ENCODE measurements around the gene PRUNE2. TPM values are rescaled to one million over a fixed set of nuclear protein-coding genes. Genes with fewer than 3 reads are reported as not detected.

Gene PRUNE2
- total and polyA plus RNA-seq, 9 of the 15 experiments (the other 6 are each of a cell fraction or from before 2014, with no cell fraction given): 0.05 to 0.45 (median 0.18) TPM; not detected in 1

GRCh38 chr9:76562511-76562911 is 343.4 kb downstream of the PRUNE2 start (continued):
- TF ChIP-seq CEBPZ (IDR thresholded peaks at IDR 0.05; ENCODE audit: borderline replicate concordance, low read depth, low read length): no peak
- TF ChIP-seq, protein P1, sequence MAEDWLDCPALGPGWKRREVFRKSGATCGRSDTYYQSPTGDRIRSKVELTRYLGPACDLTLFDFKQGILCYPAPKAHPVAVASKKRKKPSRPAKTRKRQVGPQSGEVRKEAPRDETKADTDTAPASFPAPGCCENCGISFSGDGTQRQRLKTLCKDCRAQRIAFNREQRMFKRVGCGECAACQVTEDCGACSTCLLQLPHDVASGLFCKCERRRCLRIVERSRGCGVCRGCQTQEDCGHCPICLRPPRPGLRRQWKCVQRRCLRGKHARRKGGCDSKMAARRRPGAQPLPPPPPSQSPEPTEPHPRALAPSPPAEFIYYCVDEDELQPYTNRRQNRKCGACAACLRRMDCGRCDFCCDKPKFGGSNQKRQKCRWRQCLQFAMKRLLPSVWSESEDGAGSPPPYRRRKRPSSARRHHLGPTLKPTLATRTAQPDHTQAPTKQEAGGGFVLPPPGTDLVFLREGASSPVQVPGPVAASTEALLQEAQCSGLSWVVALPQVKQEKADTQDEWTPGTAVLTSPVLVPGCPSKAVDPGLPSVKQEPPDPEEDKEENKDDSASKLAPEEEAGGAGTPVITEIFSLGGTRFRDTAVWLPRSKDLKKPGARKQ (CRISPR knock-in tag; IDR thresholded peaks at IDR 0.05): no peak
- TF ChIP-seq CREB3L1 (IDR thresholded peaks at IDR 0.05; ENCODE audit: borderline replicate concordance, low read depth): no peak

DNA sequence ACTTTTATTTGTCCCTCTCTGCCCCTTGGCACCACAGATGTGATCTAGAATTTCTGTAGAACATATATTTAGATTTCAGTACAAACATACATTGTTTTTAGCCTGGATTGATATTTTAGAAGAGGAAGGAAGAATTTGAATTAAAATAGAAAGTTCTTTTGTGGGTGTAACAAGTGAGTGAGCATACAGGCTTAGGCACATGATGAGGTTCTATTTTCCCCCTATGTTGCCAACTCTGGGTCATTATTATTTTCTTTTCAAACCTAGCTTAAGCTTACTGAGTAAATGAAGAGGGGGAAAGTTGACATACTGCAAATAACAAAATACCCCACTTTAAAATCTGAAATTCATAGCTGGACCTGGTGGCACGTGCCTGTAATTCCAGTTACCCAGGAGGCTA is 344.0 kb downstream of the PRUNE2 start:
- no peak overlapping the region for H3K9ac ChIP-seq (ENCODE audit: insufficient read depth in 1 of 2, low read depth in 2 of 2, low read length in 2 of 2)
- POLR2A ChIA-PET: no interaction called here
- no peak overlapping the region for H2AFZ ChIP-seq (ENCODE audit: low read depth, low read length)
- no peak for TF ChIP-seq PTBP1 (IDR thresholded peaks at IDR 0.05; ENCODE audit: low read depth, low read length)
- TF ChIP-seq CREBBP (IDR thresholded peaks at IDR 0.05; ENCODE audit: low read depth, low read length): no peak
- TF ChIP-seq KLF1 (tag; IDR thresholded peaks at IDR 0.05): no peak

More for the DNA sequence above, 344.0 kb downstream of the PRUNE2 start:
- no peaks in the 10 kb centered on the region for H3K9me1 ChIP-seq (ENCODE audit: control insufficient read depth, insufficient read depth, low read length)
- H3K4me2 ChIP-seq (ENCODE audit: insufficient read depth, low read length): no peak overlapping the region
- no peaks in the 10 kb centered on the region for H3K4me1 ChIP-seq (replicated peaks in 1 of 2; ENCODE audit: control insufficient read depth in 2 of 2, insufficient read depth in 2 of 2, low read length in 2 of 2)
- ATAC-seq (no peak), DNase-seq (ENCODE audit: extremely low read depth in 1 of 4, low spot score in 3 of 4) (no peak), FAIRE-seq (no peak)
- no TSS peak for BruUV-seq (replicated peaks)
- no peak overlapping the region for H3K4me3 ChIP-seq
- H4K20me1 ChIP-seq (replicated peaks; ENCODE audit: control insufficient read depth, insufficient read depth, low read length): no peaks in the 10 kb centered on the region
- WGBS (ENCODE audit: insufficient coverage, low coverage, missing lambda C conversion rate): 10% methylated on average over 1 of the region's 1 CpG
- intact Hi-C loops (cut with micrococcal nuclease) (no loop called here), in situ Hi-C loops (cut with MboI) (no loop called here)
- no peaks in the 10 kb centered on the region for H3K79me2 ChIP-seq (ENCODE audit: control insufficient read depth, insufficient read depth, low read length)
- no peaks in the 10 kb centered on the region for H3K36me3 ChIP-seq (ENCODE audit: control insufficient read depth, insufficient read depth, low read length)
- CTCF ChIA-PET (ENCODE audit: low intra/inter-chr PET ratio): no interaction called here
- H3K27ac ChIP-seq (ENCODE audit: extremely low read depth, low read depth, low read length): no peak overlapping the region
- no peaks in the 10 kb centered on the region for H3K9me3 ChIP-seq (replicated peaks; ENCODE audit: control insufficient read depth, insufficient read depth, low read depth, low read length)
- no peaks in the 10 kb centered on the region for H3K27me3 ChIP-seq (ENCODE audit: control insufficient read depth in 2 of 2, insufficient read depth in 2 of 2, low read length in 2 of 2)

Measured in K562 (cell line).